IMR-90 (cell line): ENCODE results near the gene ARPP21. TPM values are rescaled to one million over a fixed set of nuclear protein-coding genes. Genes with fewer than 3 reads are reported as not detected.

Experiments used
- ATAC-seq: fragments of 200-7000 bp; cut with Tn5 transposase; 2 replicates; pipeline ENCODE4 v1.9.1; 2020; ENCODE audit warnings: low read depth, mild to moderate bottlenecking, moderate library complexity
- BruUV-seq: library from RNA; stranded (reverse); fragments of 400-500 nt; replicated peaks from 2 replicates; lab custom pipeline; 2021; lab: Mats Ljungman, UMichigan
- CTCF ChIA-PET: fragments of 300-600 bp; formaldehyde crosslinking; extraction: SDS; loops from one replicate; lab custom pipeline; 2021; ENCODE audit warnings: antibody characterized with exemption; lab: Yijun Ruan, JAX
- POLR2A ChIA-PET: fragments of 300-600 bp; sonication (Branson Sonifier 250); formaldehyde crosslinking; loops from one replicate; lab custom pipeline; 2022; ENCODE audit warnings: antibody characterized with exemption; ENCODE audit not compliant: unreplicated experiment; lab: Charles Lee
- DNase-seq: peaks from one replicate; pipeline ENCODE4 v3.0.0; 2013
- H2AFZ ChIP-seq: replicated peaks from 2 replicates; pipeline ENCODE3; 2013; ENCODE audit warnings: low read length, mild to moderate bottlenecking; ENCODE audit not compliant: poor library complexity
- H2AK5ac ChIP-seq: 2 replicates; pipeline ENCODE4 v1.6.1; 2013; ENCODE audit warnings: low read depth, low read length, inconsistent platforms
- H2AK9ac ChIP-seq: replicated peaks from 2 replicates; pipeline ENCODE3; 2013; ENCODE audit warnings: mild to moderate bottlenecking, low read depth, low read length, moderate library complexity; ENCODE audit not compliant: poor library complexity
- H2BK120ac ChIP-seq: 2 replicates; pipeline ENCODE4 v1.6.1; 2013; ENCODE audit warnings: low read depth, low read length, inconsistent platforms
- H2BK15ac ChIP-seq: 3 replicates; pipeline ENCODE4 v1.6.1; 2013; ENCODE audit warnings: low read depth, low read length, inconsistent platforms
- H2BK20ac ChIP-seq: 2 replicates; pipeline ENCODE4 v1.6.1; 2013; ENCODE audit warnings: low read depth, mild to moderate bottlenecking, inconsistent platforms, low read length, moderate library complexity
- H2BK5ac ChIP-seq: 2 replicates; pipeline ENCODE4 v1.6.1; 2013; ENCODE audit warnings: mild to moderate bottlenecking, low read depth, low read length, inconsistent platforms; ENCODE audit not compliant: poor library complexity, severe bottlenecking
- H3K14ac ChIP-seq: replicated peaks from 2 replicates; pipeline ENCODE4 v1.6.1; 2013; ENCODE audit warnings: low read depth, low read length, inconsistent platforms
- H3K18ac ChIP-seq: 2 replicates; pipeline ENCODE4 v1.6.1; 2013; ENCODE audit warnings: low read depth, low read length, control low read depth
- H3K23ac ChIP-seq: 2 replicates; pipeline ENCODE4 v1.6.1; 2013; ENCODE audit warnings: low read depth, low read length, inconsistent platforms
- H3K27ac ChIP-seq: 2 replicates; pipeline ENCODE4 v1.5.1; 2013; ENCODE audit warnings: mild to moderate bottlenecking, control low read depth, low read length; ENCODE audit not compliant: insufficient read depth
- H3K27me3 ChIP-seq: 2 replicates; pipeline ENCODE4 v1.6.1; 2013; ENCODE audit warnings: low read length; ENCODE audit not compliant: control insufficient read depth, insufficient read depth
- H3K36me3 ChIP-seq: 2 replicates; pipeline ENCODE4 v1.6.1; 2013; ENCODE audit warnings: low read length, mixed read lengths; ENCODE audit not compliant: control insufficient read depth, insufficient read depth
- H3K4ac ChIP-seq: 2 replicates; pipeline ENCODE4 v1.6.1; 2013; ENCODE audit warnings: low read depth, low read length, inconsistent platforms
- H3K4me1 ChIP-seq: 2 replicates; pipeline ENCODE4 v1.6.1; 2013; ENCODE audit warnings: low read length, mixed read lengths; ENCODE audit not compliant: control insufficient read depth, insufficient read depth
- H3K4me2 ChIP-seq: 2 replicates; pipeline ENCODE4 v1.6.1; 2013; ENCODE audit warnings: low read depth, mild to moderate bottlenecking, control low read depth, low read length, moderate library complexity
- H3K4me3 ChIP-seq: 2 replicates; pipeline ENCODE4 v1.5.1; 2013; ENCODE audit warnings: low read depth, mild to moderate bottlenecking, control low read depth, low read length, moderate library complexity; ENCODE audit not compliant: insufficient read depth
- H3K56ac ChIP-seq: 2 replicates; pipeline ENCODE4 v1.6.1; 2013; ENCODE audit warnings: low read length, inconsistent platforms; ENCODE audit not compliant: insufficient read depth; ENCODE audit errors: extremely low read depth
- H3K79me1 ChIP-seq, 2 experiments: 2 replicates each; pipeline ENCODE4 v1.6.1; 2013; ENCODE audit warnings: low read length in 2 of 2, inconsistent platforms in 1 of 2, low read depth in 1 of 2
- H3K9ac ChIP-seq: 2 replicates; pipeline ENCODE4 v1.6.1; 2013; ENCODE audit warnings: low read depth, low read length, control low read depth
- H3K9me1 ChIP-seq: 2 replicates; pipeline ENCODE4 v1.6.1; 2013; ENCODE audit warnings: low read length, inconsistent platforms; ENCODE audit not compliant: insufficient read depth
- H3K9me3 ChIP-seq: 2 replicates; pipeline ENCODE4 v1.6.1; 2013; ENCODE audit warnings: low read length; ENCODE audit not compliant: control insufficient read depth, insufficient read depth
- H4K20me1 ChIP-seq: 2 replicates; pipeline ENCODE4 v1.6.1; 2013; ENCODE audit warnings: low read length, inconsistent platforms; ENCODE audit not compliant: insufficient read depth
- H4K5ac ChIP-seq: 2 replicates; pipeline ENCODE4 v1.6.1; 2013; ENCODE audit warnings: mild to moderate bottlenecking, low read depth, low read length, control low read depth
- H4K8ac ChIP-seq, 2 experiments: 2 replicates each; pipeline ENCODE4 v1.6.1; 2013; ENCODE audit warnings: low read depth in 2 of 2, low read length in 2 of 2, control low read depth in 1 of 2, inconsistent platforms in 1 of 2
- H4K91ac ChIP-seq: 2 replicates; pipeline ENCODE4 v1.6.1; 2013; ENCODE audit warnings: low read depth, low read length, inconsistent platforms; ENCODE audit not compliant: insufficient read depth
- BHLHE40 ChIP-seq: fragments of 150-350 bp; IDR thresholded peaks from 2 replicates; pipeline ENCODE4 v1.6.1; 2016; ENCODE audit warnings: mild to moderate bottlenecking, low read depth, low read length
- CEBPB ChIP-seq: IDR thresholded peaks from 2 replicates; pipeline ENCODE4 v1.6.1; 2012; ENCODE audit warnings: low read depth, low read length, improper control_type of control experiment
- CHD1 ChIP-seq: IDR thresholded peaks from 2 replicates; pipeline ENCODE4 v1.6.1; 2012; ENCODE audit warnings: low read depth, low read length, improper control_type of control experiment
- CTCF ChIP-seq: conservative IDR thresholded peaks from 2 replicates; pipeline ENCODE4 v1.5.1; 2012; ENCODE audit warnings: mild to moderate bottlenecking, low read depth, low read length, improper control_type of control experiment
- ELK1 ChIP-seq: fragments of 150-350 bp; IDR thresholded peaks from 2 replicates; pipeline ENCODE4 v1.6.1; 2016; ENCODE audit warnings: low read depth, mild to moderate bottlenecking, low read length, moderate library complexity, borderline replicate concordance
- FOS ChIP-seq: fragments of 150-350 bp; IDR thresholded peaks from 2 replicates; pipeline ENCODE4 v1.6.1; 2016; ENCODE audit warnings: low read depth, low read length
- MAFK ChIP-seq: IDR thresholded peaks from 2 replicates; pipeline ENCODE4 v1.6.1; 2012; ENCODE audit warnings: low read depth, low read length, improper control_type of control experiment
- MAZ ChIP-seq: IDR thresholded peaks from 2 replicates; pipeline ENCODE4 v1.6.1; 2012; ENCODE audit warnings: low read depth, mild to moderate bottlenecking, low read length, improper control_type of control experiment, moderate library complexity, borderline replicate concordance
- MXI1 ChIP-seq: IDR thresholded peaks from 2 replicates; pipeline ENCODE4 v1.6.1; 2012; ENCODE audit warnings: low read depth, mild to moderate bottlenecking, low read length, moderate library complexity, borderline replicate concordance
- NFE2L2 ChIP-seq: fragments of 150-350 bp; IDR thresholded peaks from 2 replicates; pipeline ENCODE4 v1.6.1; 2016; ENCODE audit warnings: low read depth, mild to moderate bottlenecking, low read length
- POLR2A ChIP-seq: IDR thresholded peaks from 2 replicates; pipeline ENCODE4 v1.6.1; 2012; ENCODE audit warnings: mild to moderate bottlenecking, low read depth, low read length
- RAD21 ChIP-seq: IDR thresholded peaks from 2 replicates; pipeline ENCODE4 v1.6.1; 2012; ENCODE audit warnings: low read length, improper control_type of control experiment
- RCOR1 ChIP-seq: IDR thresholded peaks from 2 replicates; pipeline ENCODE4 v1.6.1; 2012; ENCODE audit warnings: mild to moderate bottlenecking, low read length, improper control_type of control experiment; ENCODE audit not compliant: insufficient replicate concordance
- RFX5 ChIP-seq: IDR thresholded peaks from 2 replicates; pipeline ENCODE4 v1.8.0; 2012; ENCODE audit warnings: low read depth, mild to moderate bottlenecking, low read length, moderate library complexity
- SMC3 ChIP-seq: fragments of 150-350 bp; IDR thresholded peaks from 2 replicates; pipeline ENCODE4 v1.6.1; 2016; ENCODE audit warnings: low read depth, mild to moderate bottlenecking, antibody characterized with exemption, low read length, moderate library complexity
- USF2 ChIP-seq: fragments of 150-350 bp; IDR thresholded peaks from 2 replicates; pipeline ENCODE4 v1.6.1; 2017; ENCODE audit warnings: mild to moderate bottlenecking, antibody characterized with exemption, low read length, low read depth
- WGBS, 2 experiments: methylation state at CpG; one replicate each; pipeline versions ENCODE4 v1.1.5 to v1.1.7; 2013; ENCODE audit warnings: missing lambda C conversion rate in 2 of 2; ENCODE audit not compliant: insufficient read length in 1 of 2; ENCODE audit errors: extremely low coverage in 2 of 2; 5-methylcytosine and 5-hydroxymethylcytosine counted together
- dilution Hi-C: fragments of 300-500 bp; cut with HindIII; formaldehyde crosslinking; loops from one replicate; pipeline ENCODE4 v1.14.3; 2018; ENCODE audit warnings: low sequenced_read_pairs; ENCODE audit not compliant: unreplicated experiment
- in situ Hi-C: fragments of 300-500 bp; cut with MboI; formaldehyde crosslinking; loops from 3 replicates; pipeline ENCODE4 v1.14.3; 2019; ENCODE audit warnings: low sequenced_read_pairs, inconsistent platforms, mixed read lengths
- intact Hi-C: fragments of 100-400 bp; cut with micrococcal nuclease; formaldehyde crosslinking; loops from 2 replicates; pipeline ENCODE4 v1.10.0; 2022
- polyA plus RNA-seq, 3 experiments: library from polyadenylated mRNA; depleted of rRNA; stranded (reverse); fragments of >200 nt; gene quantifications; 2 replicates each; pipeline ENCODE4 v1.2.3, GENCODE V29; 2012; ENCODE audit warnings: low replicate concordance in 1 of 3
- total RNA-seq: library from RNA; depleted of rRNA; stranded (reverse); fragments of >200 nt; gene quantifications from 2 replicates; pipeline ENCODE4 v1.2.3, GENCODE V29; 2012

The ARPP21 gene
- total and polyA plus RNA-seq, 2 of the 4 experiments (the other 2 are of a cell fraction): not detected

DNA sequence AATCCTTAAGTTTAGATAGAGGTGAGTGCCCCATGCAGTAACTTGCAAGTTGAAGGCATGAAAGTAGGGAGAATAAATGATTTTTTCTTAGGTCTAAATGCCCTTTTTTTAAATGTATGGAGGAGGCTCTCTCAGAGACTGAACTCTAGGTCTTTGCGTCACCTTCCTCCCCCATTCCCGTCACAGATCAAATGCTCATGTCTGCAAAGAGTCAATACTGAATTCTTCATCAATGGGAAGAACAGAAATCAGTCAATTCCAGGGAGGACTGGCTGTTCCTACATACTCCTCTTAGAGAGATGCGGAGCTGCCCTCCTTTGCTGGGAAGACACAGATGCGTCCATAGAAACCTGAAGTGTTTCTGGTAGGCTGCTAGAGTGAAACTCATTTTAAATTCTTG lies 98.2 kb downstream of the ARPP21 start:
- Histone ChIP-seq H4K91ac (no peak overlapping the region), H2AK5ac (no peak overlapping the region), H3K4me1 (no peaks in the 10 kb centered on the region), H3K27me3 (no peaks in the 10 kb centered on the region), H3K9me1 (no peaks in the 10 kb centered on the region), H2AFZ (no peak overlapping the region), H3K4me2 (no peak overlapping the region), H2BK120ac (no peak overlapping the region), H3K79me1 (no peaks in the 10 kb centered on the region), H3K9me3 (peaks cover 2% of the 10 kb centered on the region; the same call in 1 of the 2 replicates), H2BK15ac (no peak overlapping the region), H2BK5ac (no peak overlapping the region), H4K5ac (no peak overlapping the region), H2AK9ac (no peak overlapping the region), H3K4ac (no peak overlapping the region), H3K18ac (no peak overlapping the region), H3K14ac (no peak overlapping the region), H2BK20ac (no peak overlapping the region), H3K4me3 (no peak overlapping the region), H4K20me1 (no peaks in the 10 kb centered on the region), H3K27ac (no peak overlapping the region), H3K23ac (no peak overlapping the region), H3K56ac (no peak overlapping the region), H4K8ac (no peak overlapping the region), H3K36me3 (no peaks in the 10 kb centered on the region), H3K9ac (no peak overlapping the region)
- TF ChIP-seq RAD21 (no peak), RFX5 (no peak), MAZ (no peak), MAFK (no peak), BHLHE40 (no peak), CEBPB (no peak), SMC3 (no peak), MXI1 (no peak), NFE2L2 (no peak), USF2 (no peak), ELK1 (no peak), CTCF (no peak), FOS (no peak), CHD1 (no peak), RCOR1 (no peak), POLR2A (no peak)
- POLR2A ChIA-PET: no interaction called here
- BruUV-seq: no TSS peak
- CTCF ChIA-PET: no interaction called here
- in situ Hi-C loops (no loop called here), intact Hi-C loops (no loop called here), dilution Hi-C loops (no loop called here)
- ATAC-seq (no peak), DNase-seq (no peak)
- WGBS, 2 experiments: no CpG with 5 or more reads among the region's 4 CpGs
